Activated naive CD4-positive, alpha-beta T cell treated with anti-CD3 and anti-CD28 coated beads for 36 hours (primary cell): ENCODE measurements around the gene ZNF83. TPM values are rescaled to one million over a fixed set of nuclear protein-coding genes. Genes with fewer than 3 reads are reported as not detected.
"Not testable (repeated sequence)": the region's sequence is repeated elsewhere in the genome, so short reads cannot be mapped to it uniquely, and the experiment has no call there.

Experiments
- CTCF ChIA-PET: fragments of 350-600 bp; sonication (Branson Sonifier 250); formaldehyde crosslinking; loops from one replicate; lab custom pipeline; 2021; ENCODE audit warnings: antibody characterized with exemption; lab: Charles Lee
- DNase-seq: peaks from one replicate; pipeline ENCODE4 v3.0.0-alpha.2; 2020
- H3K27ac Mint-ChIP-seq: one replicate; pipeline ENCODE4 v1.8.0; 2021; ENCODE audit warnings: mild to moderate bottlenecking, mixed read lengths
- H3K27me3 Mint-ChIP-seq: one replicate; pipeline ENCODE4 v1.8.0; 2021; ENCODE audit warnings: low read depth, mixed read lengths
- H3K36me3 Mint-ChIP-seq: one replicate; pipeline ENCODE4 v1.8.0; 2021; ENCODE audit warnings: low read depth, mixed read lengths
- H3K4me1 Mint-ChIP-seq: one replicate; pipeline ENCODE4 v1.8.0; 2021; ENCODE audit warnings: low read depth, mixed read lengths
- H3K4me3 Mint-ChIP-seq: one replicate; pipeline ENCODE4 v1.8.0; 2021; ENCODE audit warnings: mild to moderate bottlenecking, moderate library complexity, mixed read lengths
- H3K9me3 Mint-ChIP-seq: one replicate; pipeline ENCODE4 v1.8.0; 2021; ENCODE audit warnings: mixed read lengths
- intact Hi-C: fragments of 100-400 bp; cut with micrococcal nuclease; formaldehyde crosslinking; loops from one replicate; pipeline ENCODE4 v1.15.1; 2023
- total RNA-seq, 2 experiments: library from RNA; stranded (reverse); gene quantifications; one replicate each; pipeline ENCODE4 v1.2.3, GENCODE V29; 2021

Gene ZNF83
- total RNA-seq, 2 experiments from 2014 or later = 23.3 to 23.9 TPM

DNA sequence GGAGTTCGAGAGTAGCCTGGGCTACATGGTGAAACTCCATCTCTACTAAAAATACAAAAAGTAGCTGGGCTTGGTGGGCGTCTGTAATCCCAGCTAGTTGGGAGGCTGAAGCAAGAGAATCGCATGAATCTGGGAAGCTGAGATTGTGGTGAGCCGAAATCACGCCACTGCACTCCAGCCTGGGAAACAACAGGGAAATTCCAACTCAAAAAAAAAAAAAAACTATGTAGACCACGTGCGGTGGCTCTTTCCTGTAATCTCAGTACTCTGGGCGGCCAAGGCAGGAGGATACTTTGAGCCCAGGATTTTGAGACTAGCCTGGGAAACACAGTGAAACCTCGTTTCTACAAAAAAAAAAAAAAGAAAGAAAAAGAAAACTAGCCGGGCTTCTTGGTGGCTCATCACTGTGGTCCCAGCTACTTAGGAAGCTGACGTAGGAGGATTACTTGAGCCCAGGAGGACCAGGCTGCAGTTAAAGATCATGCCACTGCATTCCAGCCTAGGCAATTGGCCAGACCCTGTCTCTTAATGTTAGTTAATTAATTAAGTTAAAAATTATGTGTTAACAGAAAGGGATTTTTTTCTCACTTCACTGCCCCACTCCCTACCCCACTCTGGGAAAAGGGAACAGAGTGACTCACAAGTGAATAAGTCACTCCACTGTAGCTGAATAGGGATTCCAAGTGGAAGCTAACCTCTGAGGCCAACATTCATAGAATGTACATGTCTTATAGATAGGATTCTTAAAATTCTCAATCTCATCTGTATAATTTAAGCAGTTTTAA lies 2.2 kb downstream of the ZNF83 start:
- Mint-ChIP-seq H3K4me1 (peaks cover 12% of the 10 kb centered on the region), H3K9me3 (peaks cover 17% of the 10 kb centered on the region), H3K27ac (no peak overlapping the region), H3K36me3 (peaks cover 34% of the 10 kb centered on the region), H3K4me3 (no peak overlapping the region), H3K27me3 (no peaks in the 10 kb centered on the region)
- no peak for DNase-seq
- intact Hi-C loops = loop anchor here (5.0 kb wide), 2 partner anchors 34 to 56 kb away; no protein-coding TSS in a partner anchor
- CTCF ChIA-PET = no interaction called here

DNA sequence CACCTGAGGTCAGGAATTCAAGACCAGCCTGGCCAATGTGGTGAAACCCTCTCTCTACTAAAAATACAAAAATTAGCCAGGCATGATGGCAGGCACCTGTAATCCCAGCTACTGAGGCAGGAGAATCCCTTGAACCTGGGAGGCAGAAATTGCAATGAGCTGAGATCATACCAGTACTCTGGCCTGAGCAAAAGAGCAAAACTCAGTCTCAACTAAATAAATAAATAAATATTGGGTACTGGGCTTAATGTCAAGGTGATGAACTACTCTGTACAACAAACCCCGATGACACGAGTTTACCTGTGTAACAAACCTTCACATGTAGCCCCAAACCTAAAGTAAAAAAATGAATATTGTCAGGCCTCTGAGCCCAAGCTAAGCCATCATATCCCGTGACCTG lies 10.7 kb downstream of the ZNF83 start:
- DNase-seq, intact Hi-C loops, H3K4me1 Mint-ChIP-seq, H3K27me3 Mint-ChIP-seq, H3K4me3 Mint-ChIP-seq, H3K27ac Mint-ChIP-seq, CTCF ChIA-PET: not testable (repeated sequence)
- Mint-ChIP-seq H3K9me3 (peaks cover 27% of the 10 kb centered on the region), H3K36me3 (peaks cover 38% of the 10 kb centered on the region)

DNA sequence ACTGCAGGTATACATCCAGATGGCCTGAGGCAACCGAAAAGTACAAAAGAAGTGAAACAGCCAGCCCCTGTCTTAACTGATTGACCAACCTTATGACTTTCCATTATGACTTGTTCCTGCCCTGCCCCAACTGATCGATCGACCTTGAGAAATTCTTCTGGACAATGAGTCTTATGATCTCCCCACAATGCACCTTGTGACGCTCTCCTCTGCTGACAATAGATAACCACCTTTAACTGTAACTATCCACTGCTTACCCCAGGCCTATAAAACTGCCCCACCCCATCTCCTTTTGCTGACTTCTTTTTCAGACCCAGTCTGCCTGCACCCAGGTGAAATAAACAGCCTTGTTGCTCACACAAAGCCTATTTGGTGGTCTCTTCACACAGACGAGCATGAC lies 11.2 kb downstream of the ZNF83 start:
- H3K9me3 Mint-ChIP-seq = peaks cover 24% of the 10 kb centered on the region
- H3K27ac Mint-ChIP-seq = no peak overlapping the region
- H3K4me3 Mint-ChIP-seq = no peak overlapping the region
- H3K4me1 Mint-ChIP-seq = peaks cover 3% of the 10 kb centered on the region
- H3K27me3 Mint-ChIP-seq = no peaks in the 10 kb centered on the region
- intact Hi-C loops = no loop called here
- DNase-seq = no peak
- H3K36me3 Mint-ChIP-seq = peaks cover 36% of the 10 kb centered on the region
- CTCF ChIA-PET = no interaction called here

DNA sequence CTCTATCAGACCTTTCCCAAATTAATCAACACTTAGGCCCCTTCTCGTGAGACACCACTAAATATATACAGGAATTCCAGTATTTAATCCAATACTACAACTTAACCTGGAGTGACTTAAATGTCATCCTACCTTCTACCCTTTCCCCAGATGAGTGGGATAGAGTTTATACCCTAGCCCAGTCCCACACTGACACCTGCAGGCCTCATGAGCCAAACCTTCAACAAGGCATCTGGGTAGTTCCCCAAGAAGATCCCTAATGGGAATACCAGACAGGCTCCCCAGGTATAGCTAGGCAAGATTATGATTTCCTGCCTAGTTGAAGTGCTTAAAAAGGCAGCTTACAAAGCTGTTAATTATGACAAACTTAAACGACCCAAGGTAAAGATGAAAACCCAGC lies 15.9 kb downstream of the ZNF83 start:
- no peaks in the 10 kb centered on the region for H3K27me3 Mint-ChIP-seq
- no peak overlapping the region for H3K4me3 Mint-ChIP-seq
- no peak for DNase-seq
- H3K27ac Mint-ChIP-seq = no peak overlapping the region
- H3K4me1 Mint-ChIP-seq = peaks cover 9% of the 10 kb centered on the region
- intact Hi-C loops = no loop called here
- CTCF ChIA-PET = interaction anchor here (0.6 kb wide), 1 partner anchor 118 kb away, joined by 3 read pairs; no protein-coding TSS in a partner anchor
- H3K36me3 Mint-ChIP-seq = peaks cover 24% of the 10 kb centered on the region
- peaks cover 17% of the 10 kb centered on the region for H3K9me3 Mint-ChIP-seq

GRCh38 chr19:52621376-52621775 lies 16.8 kb downstream of the ZNF83 start:
- no peak overlapping the region for H3K27ac Mint-ChIP-seq

DNA sequence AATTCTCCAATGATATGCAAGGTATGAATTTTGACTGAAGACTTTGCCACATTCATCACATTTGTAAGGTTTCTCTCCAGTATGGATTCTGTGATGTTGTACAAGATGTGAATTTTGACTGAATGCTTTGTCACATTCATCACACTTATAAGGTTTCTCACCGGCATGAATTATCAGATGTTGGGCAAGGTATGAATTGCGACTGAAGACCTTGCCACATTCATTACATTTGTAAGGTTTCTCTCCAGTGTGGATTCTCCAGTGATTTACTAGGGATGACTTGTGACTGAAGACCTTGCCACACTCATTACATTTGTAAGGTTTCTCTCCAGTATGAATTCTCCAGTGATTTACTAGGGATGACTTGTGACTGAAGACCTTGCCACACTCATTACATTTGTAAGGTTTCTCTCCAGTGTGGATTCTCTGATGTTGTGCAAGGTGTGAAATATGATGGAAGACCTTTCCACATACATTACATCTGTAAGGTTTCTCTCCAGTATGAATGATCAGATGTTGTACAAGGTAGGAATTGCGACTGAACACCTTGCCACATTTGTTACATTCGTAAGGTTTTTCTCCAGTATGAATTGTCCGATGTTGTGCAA lies 24.8 kb downstream of the ZNF83 start:
- H3K36me3 Mint-ChIP-seq = peaks cover 84% of the 10 kb centered on the region
- H3K27ac Mint-ChIP-seq = no peak overlapping the region
- no peak overlapping the region for H3K4me3 Mint-ChIP-seq
- no peaks in the 10 kb centered on the region for H3K4me1 Mint-ChIP-seq
- DNase-seq = no peak
- H3K9me3 Mint-ChIP-seq = peaks cover 48% of the 10 kb centered on the region
- H3K27me3 Mint-ChIP-seq = no peaks in the 10 kb centered on the region
- CTCF ChIA-PET = no interaction called here
- intact Hi-C loops = no loop called here

More at GRCh38 chr19:52621376-52621775, 16.8 kb downstream of the ZNF83 start:
- intact Hi-C loops = no loop called here
- no peak for DNase-seq
- peaks cover 33% of the 10 kb centered on the region for H3K36me3 Mint-ChIP-seq
- H3K4me3 Mint-ChIP-seq = no peak overlapping the region
- CTCF ChIA-PET = no interaction called here
- peaks cover 9% of the 10 kb centered on the region for H3K4me1 Mint-ChIP-seq
- no peaks in the 10 kb centered on the region for H3K27me3 Mint-ChIP-seq
- peaks cover 23% of the 10 kb centered on the region for H3K9me3 Mint-ChIP-seq

DNA sequence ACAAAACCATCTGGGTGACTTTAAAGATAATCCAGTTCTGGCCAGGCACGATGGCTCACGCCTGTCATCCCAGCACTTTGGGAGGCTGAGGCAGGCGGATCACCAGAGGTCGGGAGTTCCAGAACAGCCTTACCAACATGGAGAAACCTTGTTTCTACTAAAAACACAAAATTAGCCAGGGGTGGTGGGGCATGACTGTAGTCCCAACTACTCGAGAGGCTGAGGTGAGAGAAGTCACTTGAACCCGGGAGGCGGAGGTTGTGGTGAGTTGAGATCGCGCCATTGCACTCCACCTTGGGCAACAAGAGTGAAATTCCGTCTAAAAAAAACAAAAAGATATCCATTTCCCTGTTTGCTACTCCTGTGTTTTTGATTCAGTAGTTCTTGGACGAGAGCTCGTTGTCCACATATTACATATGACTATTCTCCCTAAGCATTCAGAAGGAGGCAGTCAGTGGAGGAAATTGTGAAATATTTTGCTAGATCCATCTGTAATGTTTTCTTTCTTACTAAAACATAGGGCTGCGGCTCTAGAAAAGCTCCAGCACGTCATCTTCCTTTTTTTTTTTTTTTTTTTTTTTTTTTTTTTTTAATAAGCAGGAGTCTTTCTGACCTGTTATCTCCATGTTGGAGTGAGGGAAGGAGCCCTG lies 34.5 kb downstream of the ZNF83 start:
- Mint-ChIP-seq H3K4me1 (peaks cover 19% of the 10 kb centered on the region), H3K27ac (peak overlapping the region; percentile 46), H3K4me3 (no peak overlapping the region), H3K27me3 (no peaks in the 10 kb centered on the region), H3K36me3 (peaks cover 38% of the 10 kb centered on the region), H3K9me3 (peaks cover 25% of the 10 kb centered on the region)
- intact Hi-C loops = loop anchor here (5.0 to 10.0 kb wide), 3 partner anchors 34 to 131 kb away; partner anchors contain the start of genes ZNF611, ZNF808 and ZNF83
- DNase-seq = no peak
- CTCF ChIA-PET = no interaction called here

DNA sequence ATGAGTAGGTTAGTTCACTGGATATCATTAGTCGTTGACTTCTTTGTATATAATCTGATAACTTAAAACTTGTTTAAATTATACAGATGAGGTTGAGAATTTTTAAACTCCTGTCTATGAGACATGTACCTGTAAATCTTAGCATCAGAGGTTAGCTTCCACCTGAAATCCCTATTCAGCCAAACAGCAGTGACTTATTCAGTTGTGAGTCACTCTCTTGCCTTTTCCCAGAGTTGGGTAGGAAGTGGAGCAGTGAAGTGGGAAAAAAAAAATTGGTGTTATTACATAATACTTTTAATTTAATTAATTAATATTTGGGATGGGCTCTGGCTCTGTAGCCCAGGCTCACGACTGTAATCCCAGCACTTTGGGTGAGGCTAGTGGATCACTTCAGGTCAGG lies 35.2 kb downstream of the ZNF83 start:
- CTCF ChIA-PET = no interaction called here
- peaks cover 25% of the 10 kb centered on the region for H3K9me3 Mint-ChIP-seq
- no peak for DNase-seq
- H3K27me3 Mint-ChIP-seq = no peaks in the 10 kb centered on the region
- H3K27ac Mint-ChIP-seq = no peak overlapping the region
- H3K4me1 Mint-ChIP-seq = peaks cover 19% of the 10 kb centered on the region
- no peak overlapping the region for H3K4me3 Mint-ChIP-seq
- peaks cover 35% of the 10 kb centered on the region for H3K36me3 Mint-ChIP-seq
- intact Hi-C loops = loop anchor here (5.0 to 10.0 kb wide), 3 partner anchors 34 to 132 kb away; partner anchors contain the start of genes ZNF611, ZNF808 and ZNF83

DNA sequence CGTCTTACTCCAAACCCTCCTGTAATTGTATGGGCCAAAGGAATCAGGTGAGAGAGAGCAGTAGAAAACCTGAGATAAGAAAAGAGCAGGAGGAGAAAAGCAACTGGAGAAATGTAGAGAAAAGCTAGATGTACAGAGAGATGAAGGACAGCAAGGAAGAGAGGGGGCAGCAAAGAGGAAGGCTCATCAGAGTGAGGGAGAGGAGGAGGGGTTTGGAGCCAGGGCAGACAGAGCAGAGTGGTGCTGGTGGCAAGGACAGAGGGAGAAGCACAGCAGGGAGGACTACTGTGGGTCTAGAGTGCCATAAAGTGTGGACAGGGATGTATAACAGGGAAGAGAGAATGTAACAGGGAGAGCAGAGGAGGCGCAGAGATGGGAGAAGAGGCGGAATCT lies 36.2 kb downstream of the ZNF83 start:
- Mint-ChIP-seq H3K4me3 (peak overlapping the region; percentile 79), H3K4me1 (peaks cover 19% of the 10 kb centered on the region), H3K36me3 (peaks cover 43% of the 10 kb centered on the region), H3K27ac (peak overlapping the region; percentile 39), H3K9me3 (peaks cover 33% of the 10 kb centered on the region)
- H3K27me3 Mint-ChIP-seq, CTCF ChIA-PET, DNase-seq: not testable (repeated sequence)
- intact Hi-C loops = loop anchor here (5.0 to 10.0 kb wide), 3 partner anchors 35 to 133 kb away; partner anchors contain the start of genes ZNF611, ZNF808 and ZNF83

DNA sequence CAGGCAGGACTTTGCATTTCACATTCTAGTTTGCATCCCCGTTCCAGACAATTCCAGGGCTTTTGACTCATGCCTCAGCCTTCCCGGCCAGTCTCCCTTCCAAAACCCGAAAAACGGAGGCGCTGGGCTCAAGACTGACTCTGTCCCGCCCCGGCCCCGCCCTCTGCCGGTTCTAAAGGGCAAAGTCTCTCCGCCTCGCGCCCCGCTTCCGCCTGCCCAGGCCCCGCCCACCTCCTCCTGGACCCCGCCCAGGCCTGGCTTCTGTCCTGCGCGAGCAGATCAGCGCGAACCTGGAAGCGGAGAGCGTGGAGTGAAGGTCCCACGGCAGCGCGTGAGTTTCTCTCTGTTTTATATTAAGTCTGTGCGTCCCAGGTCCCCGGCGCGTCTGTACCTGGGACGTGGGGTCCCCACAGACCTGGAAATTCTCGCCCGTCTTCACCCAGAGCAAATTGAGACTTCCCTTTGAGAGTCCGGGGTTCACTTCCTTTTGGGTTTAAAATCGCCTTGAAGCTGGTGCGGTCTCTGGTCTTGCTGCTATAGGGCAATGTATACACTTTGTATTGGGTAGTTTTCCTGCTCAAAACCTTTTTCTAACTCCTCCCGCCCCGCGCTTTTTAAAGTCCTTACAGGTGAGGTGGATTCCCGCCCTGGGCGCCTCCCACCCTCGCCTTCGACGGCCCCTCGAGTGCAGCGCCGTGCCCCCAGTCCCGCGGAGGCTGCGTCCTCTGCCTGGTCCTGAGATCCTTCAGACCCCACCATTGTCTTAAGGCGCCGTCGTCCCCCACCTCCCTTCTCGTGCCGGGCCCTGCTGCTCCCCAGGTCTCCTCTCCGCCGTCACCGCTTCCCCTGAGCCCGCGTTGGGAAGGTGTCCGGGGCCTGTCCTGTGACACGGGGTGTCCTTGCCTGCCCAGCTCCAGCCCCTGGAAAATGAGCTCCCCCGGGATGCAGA lies 36.9 kb downstream of the ZNF83 start:
- Mint-ChIP-seq H3K27ac (peak overlapping the region; percentile 79), H3K36me3 (peaks cover 47% of the 10 kb centered on the region), H3K4me1 (peaks cover 18% of the 10 kb centered on the region), H3K27me3 (no peaks in the 10 kb centered on the region), H3K4me3 (peak overlapping the region; percentile 79), H3K9me3 (peaks cover 33% of the 10 kb centered on the region)
- CTCF ChIA-PET = interaction anchor here (0.6 kb wide), 1 partner anchor 160 kb away, joined by 3 read pairs; no protein-coding TSS in a partner anchor
- peak; percentile 95 for DNase-seq
- intact Hi-C loops = loop anchor here (5.0 to 10.0 kb wide), 3 partner anchors 36 to 134 kb away; partner anchors contain the start of genes ZNF611, ZNF808 and ZNF83

DNA sequence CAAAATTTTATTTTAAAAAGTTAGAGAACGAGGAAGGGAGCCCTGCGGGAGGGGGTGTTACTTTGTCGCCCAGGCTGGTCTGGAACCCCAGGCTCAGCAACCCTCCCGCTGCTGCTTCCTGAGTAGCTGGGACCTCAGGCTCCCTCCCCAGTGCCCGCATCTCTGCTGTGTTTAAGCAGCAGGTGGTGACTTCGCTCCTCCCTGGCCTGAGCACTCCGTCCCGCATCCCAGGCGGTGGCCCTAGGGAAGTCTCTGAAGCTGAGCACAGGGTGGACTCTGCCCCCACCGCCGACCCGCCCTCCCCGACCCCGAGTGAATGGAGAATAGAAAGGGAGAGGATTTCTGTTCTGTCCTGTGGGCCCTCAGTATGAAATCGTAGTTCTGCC lies 37.5 kb downstream of the ZNF83 start:
- Mint-ChIP-seq H3K27me3 (no peaks in the 10 kb centered on the region), H3K4me1 (peaks cover 15% of the 10 kb centered on the region), H3K27ac (no peak overlapping the region), H3K36me3 (peaks cover 49% of the 10 kb centered on the region), H3K9me3 (peaks cover 34% of the 10 kb centered on the region), H3K4me3 (peak overlapping the region; percentile 79)
- CTCF ChIA-PET = interaction anchor here (0.6 kb wide), 1 partner anchor 159 kb away, joined by 3 read pairs; no protein-coding TSS in a partner anchor
- intact Hi-C loops = loop anchor here (5.0 to 10.0 kb wide), 3 partner anchors 37 to 134 kb away; partner anchors contain the start of genes ZNF611, ZNF808 and ZNF83
- peak; percentile 23 for DNase-seq
